ENCODE measurements around the gene PLXNA1.

- TF ChIP-seq CTCF (IDR thresholded peaks at IDR 0.05) (no peak), POLR2A (IDR thresholded peaks at IDR 0.05) (no peak), POLR2AphosphoS5 (IDR thresholded peaks at IDR 0.05) (no peak)
These were observed 46.1 kb downstream of the PLXNA1 start for GRCh38 chr3:127028781-127029657.

Data from prostate gland (tissue), 2 donors.